ENCODE results near the gene CD109.

- TF ChIP-seq CTCF (IDR thresholded peaks at IDR 0.05; ENCODE audit: poor library complexity), result no peak
- no peak for TF ChIP-seq EZH2phosphoT487 (IDR thresholded peaks at IDR 0.05; ENCODE audit: low read depth, severe bottlenecking, unreplicated experiment)
- TF ChIP-seq EZH2 (IDR thresholded peaks at IDR 0.05; ENCODE audit: borderline replicate concordance), result no peak
Observed at GRCh38 chr6:73734832-73735453, 38.9 kb downstream of the CD109 start.

All from hepatocyte (in vitro differentiated cells).